Fibroblast of villous mesenchyme (primary cell): ENCODE results near the gene PEX3. TPM values are rescaled to one million over a fixed set of nuclear protein-coding genes. Genes with fewer than 3 reads are reported as not detected.

Experiments used
- DNase-seq: peaks from one replicate; pipeline ENCODE4 v3.0.0-alpha.2; 2010; ENCODE audit warnings: low read depth
- H3K4me3 ChIP-seq: 2 replicates; pipeline ENCODE4 v1.5.1; 2011; ENCODE audit warnings: low read depth, mild to moderate bottlenecking, low read length
- total RNA-seq: library from RNA; depleted of rRNA; stranded (reverse); fragments of >200 nt; gene quantifications from 2 replicates; pipeline ENCODE4 v1.2.3, GENCODE V29; 2012
- TF ChIP-seq, protein P1 (sequence below): IDR thresholded peaks from 2 replicates; pipeline ENCODE4 v1.5.1; 2012; ENCODE audit warnings: low read depth, mild to moderate bottlenecking, low read length; ENCODE audit not compliant: insufficient read depth

Gene PEX3
- total RNA-seq, 1 donor = 24.6 TPM

DNA sequence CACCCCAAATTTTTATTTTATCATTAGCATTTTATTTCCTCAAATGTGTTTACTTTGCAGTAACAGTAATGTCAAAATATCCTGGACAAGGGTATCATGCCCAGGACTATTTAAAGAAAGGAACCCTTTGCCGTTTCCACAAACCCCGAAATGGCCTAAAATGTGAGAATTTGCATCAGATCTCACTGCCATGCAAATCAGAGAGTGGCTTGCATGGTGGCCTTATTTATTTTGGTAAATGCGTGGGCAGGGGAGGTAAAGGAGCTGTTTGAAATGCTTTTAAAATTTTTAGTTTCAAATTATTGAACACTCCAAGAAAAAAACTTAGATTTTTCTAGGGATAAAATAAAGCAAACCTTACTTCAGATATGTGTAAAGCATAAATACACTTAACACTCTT lies 43.9 kb upstream of the PEX3 start:
- TF ChIP-seq, protein P1, sequence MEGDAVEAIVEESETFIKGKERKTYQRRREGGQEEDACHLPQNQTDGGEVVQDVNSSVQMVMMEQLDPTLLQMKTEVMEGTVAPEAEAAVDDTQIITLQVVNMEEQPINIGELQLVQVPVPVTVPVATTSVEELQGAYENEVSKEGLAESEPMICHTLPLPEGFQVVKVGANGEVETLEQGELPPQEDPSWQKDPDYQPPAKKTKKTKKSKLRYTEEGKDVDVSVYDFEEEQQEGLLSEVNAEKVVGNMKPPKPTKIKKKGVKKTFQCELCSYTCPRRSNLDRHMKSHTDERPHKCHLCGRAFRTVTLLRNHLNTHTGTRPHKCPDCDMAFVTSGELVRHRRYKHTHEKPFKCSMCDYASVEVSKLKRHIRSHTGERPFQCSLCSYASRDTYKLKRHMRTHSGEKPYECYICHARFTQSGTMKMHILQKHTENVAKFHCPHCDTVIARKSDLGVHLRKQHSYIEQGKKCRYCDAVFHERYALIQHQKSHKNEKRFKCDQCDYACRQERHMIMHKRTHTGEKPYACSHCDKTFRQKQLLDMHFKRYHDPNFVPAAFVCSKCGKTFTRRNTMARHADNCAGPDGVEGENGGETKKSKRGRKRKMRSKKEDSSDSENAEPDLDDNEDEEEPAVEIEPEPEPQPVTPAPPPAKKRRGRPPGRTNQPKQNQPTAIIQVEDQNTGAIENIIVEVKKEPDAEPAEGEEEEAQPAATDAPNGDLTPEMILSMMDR = no peak
- no peak overlapping the region for H3K4me3 ChIP-seq
- no peak for DNase-seq

DNA sequence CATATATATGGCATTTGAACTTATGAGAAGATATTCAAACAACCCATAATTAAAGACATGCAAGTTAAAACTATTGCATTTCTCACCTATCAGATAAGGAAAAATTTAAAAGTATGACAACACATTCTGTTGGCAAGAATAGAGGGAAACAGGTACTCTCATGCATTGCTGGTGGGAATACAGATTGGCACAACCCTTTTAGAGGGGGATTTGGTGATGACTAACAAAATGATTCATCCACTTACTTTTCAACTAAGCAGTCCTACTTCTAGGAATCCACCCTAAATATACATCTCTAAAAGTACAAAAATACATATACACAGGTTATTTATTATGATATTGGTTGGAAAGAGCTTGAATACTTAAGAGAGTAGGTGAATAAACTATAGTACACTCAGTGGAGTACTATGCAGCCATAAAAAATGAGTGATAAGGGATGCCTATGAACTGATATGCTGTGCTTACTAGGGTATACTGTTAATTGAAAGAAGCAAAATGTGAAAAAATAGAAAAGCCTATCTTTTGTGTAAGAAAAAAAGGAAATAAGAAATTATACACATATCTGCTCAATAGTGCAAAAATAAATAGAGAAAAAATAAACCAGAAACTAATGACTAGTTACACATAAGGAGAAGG lies 42.3 kb upstream of the PEX3 start:
- H3K4me3 ChIP-seq = no peak overlapping the region
- TF ChIP-seq, protein P1 = no peak
- DNase-seq = no peak

DNA sequence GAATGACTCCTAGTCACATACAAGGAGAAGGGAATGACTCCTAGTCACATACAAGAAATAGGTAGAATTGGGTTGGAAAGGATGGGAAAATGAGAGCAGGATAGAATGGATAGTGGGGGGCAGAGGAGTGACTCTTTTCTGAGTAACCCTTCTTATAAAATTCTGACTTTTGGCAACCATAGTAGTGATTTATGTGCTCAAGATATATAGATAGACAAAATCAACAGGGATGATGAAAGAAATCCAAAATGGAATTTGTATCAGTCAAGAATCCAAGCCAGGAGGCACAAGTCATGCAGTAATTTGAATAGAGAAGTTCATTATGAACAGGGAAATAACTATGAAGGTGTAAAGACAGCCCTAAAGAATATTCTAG lies 41.8 kb upstream of the PEX3 start:
- DNase-seq = no peak
- H3K4me3 ChIP-seq = no peak overlapping the region
- TF ChIP-seq, protein P1 = no peak

DNA sequence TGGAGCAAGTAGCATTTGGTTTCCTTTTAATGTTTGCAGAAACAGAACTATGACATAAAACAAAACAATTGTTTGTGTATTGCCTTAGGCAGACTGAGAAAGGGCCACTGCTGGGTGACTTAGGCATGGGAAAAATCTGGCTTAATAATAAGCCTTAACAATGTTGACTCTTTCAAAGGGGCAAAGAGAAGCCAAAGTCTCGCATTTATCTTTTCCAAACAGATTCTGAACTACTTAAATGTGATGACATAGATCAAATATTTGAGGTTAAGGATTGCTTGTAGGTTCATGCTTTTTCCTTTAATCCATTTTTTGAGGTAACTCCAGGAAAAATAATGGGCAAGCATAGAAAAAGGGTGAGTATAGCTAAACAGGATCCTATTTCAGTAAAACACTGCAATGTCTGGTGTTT lies 39.7 kb upstream of the PEX3 start:
- TF ChIP-seq, protein P1 = no peak

DNA sequence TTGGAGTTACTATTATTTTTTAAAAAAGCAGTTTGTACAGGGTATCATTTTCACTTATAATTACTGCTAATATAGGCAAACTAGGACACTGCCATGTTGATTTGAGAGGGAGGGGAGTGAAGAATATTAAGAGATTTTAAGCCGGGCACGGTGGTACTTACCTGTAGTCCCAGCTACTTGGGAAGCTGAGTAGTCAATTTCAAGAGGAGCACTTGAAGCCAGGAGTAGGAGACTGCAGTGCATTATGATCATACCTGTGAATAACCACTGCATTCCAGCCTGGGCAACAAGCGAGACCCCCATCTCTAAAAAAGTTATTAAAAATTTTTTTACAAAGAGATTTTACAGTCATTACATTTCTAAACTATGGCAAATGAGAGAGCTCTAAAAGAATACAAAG lies 35.8 kb upstream of the PEX3 start:
- no peak for DNase-seq
- TF ChIP-seq, protein P1 = no peak
- H3K4me3 ChIP-seq = no peak overlapping the region

More for the DNA sequence above, 39.7 kb upstream of the PEX3 start:
- H3K4me3 ChIP-seq = no peak overlapping the region
- peak; percentile 56 for DNase-seq

DNA sequence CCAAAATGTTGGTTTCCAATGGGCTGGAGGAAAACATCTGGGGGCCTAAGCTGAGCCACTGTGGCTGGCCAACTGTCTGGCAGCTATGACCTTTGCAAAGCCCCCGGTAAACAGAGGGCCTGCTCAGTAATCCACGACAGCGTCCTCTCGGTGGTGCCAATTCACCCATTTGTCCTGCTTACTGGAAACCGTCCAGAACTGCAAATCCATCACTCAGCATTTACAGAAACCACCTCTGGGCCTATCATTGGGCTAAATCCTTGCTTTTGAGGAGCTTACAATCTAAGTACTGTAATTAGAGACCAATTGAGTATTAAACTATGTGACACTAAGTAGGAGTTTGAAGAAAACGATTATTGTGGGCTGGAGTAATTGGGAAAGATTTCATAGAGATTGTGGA lies 31.1 kb upstream of the PEX3 start:
- TF ChIP-seq, protein P1 = no peak
- no peak overlapping the region for H3K4me3 ChIP-seq
- DNase-seq = no peak

DNA sequence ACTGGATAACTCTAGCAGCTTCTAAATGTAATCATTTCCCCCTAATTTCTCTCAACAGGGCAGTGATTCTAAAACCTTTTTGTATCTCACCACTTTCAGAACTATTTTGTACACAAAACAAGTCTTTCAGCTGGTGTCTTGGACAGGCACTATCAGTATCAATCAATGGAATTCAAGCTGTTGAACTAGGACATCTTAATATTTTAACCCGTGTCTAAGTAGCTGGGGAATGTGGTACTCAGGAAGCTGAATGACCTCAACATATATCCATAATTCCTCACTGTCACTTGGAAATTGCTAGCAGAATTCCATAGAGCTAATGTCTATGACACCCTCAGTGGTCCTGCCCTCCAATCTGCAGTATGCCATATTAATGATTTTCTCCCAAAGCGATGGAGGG lies 24.6 kb upstream of the PEX3 start:
- H3K4me3 ChIP-seq = no peak overlapping the region
- TF ChIP-seq, protein P1 = no peak
- no peak for DNase-seq
